GM23338 (cell line): Measurements from ENCODE around the gene ZNF80.

Experiments used
- CREB1 ChIP-seq: fragments of 250-450 bp; sonication (Bioruptor Pico); IDR thresholded peaks from 2 replicates; pipeline ENCODE4 v1.5.0; 2020; ENCODE audit warnings: low read depth, mild to moderate bottlenecking, moderate library complexity
- EZH2 ChIP-seq: fragments of 200-600 bp; sonication (generic); IDR thresholded peaks from one replicate; pipeline ENCODE4 v1.8.0; 2017; ENCODE audit warnings: antibody characterized with exemption, mild to moderate bottlenecking, low read depth; ENCODE audit not compliant: unreplicated experiment
- EZH2phosphoT487 ChIP-seq: fragments of 200-600 bp; sonication (generic); IDR thresholded peaks from one replicate; pipeline ENCODE4 v1.8.1; 2018; ENCODE audit warnings: antibody characterized with exemption; ENCODE audit not compliant: unreplicated experiment
- JUNB ChIP-seq: IDR thresholded peaks from one replicate; pipeline ENCODE4 v1.6.1; 2016; ENCODE audit warnings: antibody characterized with exemption; ENCODE audit not compliant: unreplicated experiment
- POLR2AphosphoS5 ChIP-seq: IDR thresholded peaks from 2 replicates; pipeline ENCODE4 v1.6.1; 2016; ENCODE audit warnings: antibody characterized with exemption, low read depth
- STAT1 ChIP-seq: IDR thresholded peaks from one replicate; pipeline ENCODE4 v1.6.1; 2016; ENCODE audit warnings: antibody characterized with exemption; ENCODE audit not compliant: unreplicated experiment
- ZNF114 ChIP-seq: fragments of 250-450 bp; sonication (Bioruptor Pico); IDR thresholded peaks from 2 replicates; pipeline ENCODE4 v1.5.0; 2020; ENCODE audit warnings: mild to moderate bottlenecking, moderate library complexity
- TF ChIP-seq, protein P1 (sequence below), 2 experiments: fragments of 200-600 bp in 1 of 2; sonication (generic) in 1 of 2; conservative IDR thresholded peaks; 2 replicates each; pipeline versions ENCODE4 v1.5.1 to v1.6.1; 2016 to 2017; ENCODE audit warnings: antibody characterized with exemption in 2 of 2, low read depth in 2 of 2, mild to moderate bottlenecking in 2 of 2, moderate library complexity in 1 of 2
- TF ChIP-seq, protein P2 (sequence below): IDR thresholded peaks from one replicate; pipeline ENCODE4 v1.6.1; 2018; ENCODE audit warnings: antibody characterized with exemption; ENCODE audit not compliant: unreplicated experiment

DNA sequence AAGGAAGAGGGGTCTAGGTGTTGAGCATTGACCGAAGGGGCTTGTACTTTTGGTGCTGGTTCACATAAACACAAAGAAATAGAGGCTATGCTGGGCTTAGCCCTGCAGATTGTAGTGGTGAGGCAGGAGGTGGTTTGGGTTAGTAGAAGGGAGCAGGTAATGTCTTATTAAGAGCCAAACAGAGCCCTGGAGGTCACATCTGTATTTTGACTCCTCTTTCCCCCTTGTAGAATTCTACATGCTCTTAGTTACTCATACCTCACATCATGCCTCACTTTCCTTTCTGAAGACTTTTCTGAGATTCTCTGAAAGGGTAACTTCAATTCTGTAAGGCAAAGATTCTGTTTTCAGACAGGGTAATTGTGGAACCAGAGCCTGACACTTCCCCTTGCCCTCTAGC is 16.1 kb upstream of the ZNF80 start:
- TF ChIP-seq, protein P1, sequence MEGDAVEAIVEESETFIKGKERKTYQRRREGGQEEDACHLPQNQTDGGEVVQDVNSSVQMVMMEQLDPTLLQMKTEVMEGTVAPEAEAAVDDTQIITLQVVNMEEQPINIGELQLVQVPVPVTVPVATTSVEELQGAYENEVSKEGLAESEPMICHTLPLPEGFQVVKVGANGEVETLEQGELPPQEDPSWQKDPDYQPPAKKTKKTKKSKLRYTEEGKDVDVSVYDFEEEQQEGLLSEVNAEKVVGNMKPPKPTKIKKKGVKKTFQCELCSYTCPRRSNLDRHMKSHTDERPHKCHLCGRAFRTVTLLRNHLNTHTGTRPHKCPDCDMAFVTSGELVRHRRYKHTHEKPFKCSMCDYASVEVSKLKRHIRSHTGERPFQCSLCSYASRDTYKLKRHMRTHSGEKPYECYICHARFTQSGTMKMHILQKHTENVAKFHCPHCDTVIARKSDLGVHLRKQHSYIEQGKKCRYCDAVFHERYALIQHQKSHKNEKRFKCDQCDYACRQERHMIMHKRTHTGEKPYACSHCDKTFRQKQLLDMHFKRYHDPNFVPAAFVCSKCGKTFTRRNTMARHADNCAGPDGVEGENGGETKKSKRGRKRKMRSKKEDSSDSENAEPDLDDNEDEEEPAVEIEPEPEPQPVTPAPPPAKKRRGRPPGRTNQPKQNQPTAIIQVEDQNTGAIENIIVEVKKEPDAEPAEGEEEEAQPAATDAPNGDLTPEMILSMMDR (conservative IDR thresholded peaks at IDR 0.05; ENCODE audit: low read depth in 2 of 2): no peak
- TF ChIP-seq JUNB (no peak), POLR2AphosphoS5 (no peak), EZH2phosphoT487 (no peak), EZH2 (no peak), CREB1 (CRISPR knock-in tag) (no peak), ZNF114 (CRISPR knock-in tag) (no peak), STAT1 (no peak)
- TF ChIP-seq, protein P2, sequence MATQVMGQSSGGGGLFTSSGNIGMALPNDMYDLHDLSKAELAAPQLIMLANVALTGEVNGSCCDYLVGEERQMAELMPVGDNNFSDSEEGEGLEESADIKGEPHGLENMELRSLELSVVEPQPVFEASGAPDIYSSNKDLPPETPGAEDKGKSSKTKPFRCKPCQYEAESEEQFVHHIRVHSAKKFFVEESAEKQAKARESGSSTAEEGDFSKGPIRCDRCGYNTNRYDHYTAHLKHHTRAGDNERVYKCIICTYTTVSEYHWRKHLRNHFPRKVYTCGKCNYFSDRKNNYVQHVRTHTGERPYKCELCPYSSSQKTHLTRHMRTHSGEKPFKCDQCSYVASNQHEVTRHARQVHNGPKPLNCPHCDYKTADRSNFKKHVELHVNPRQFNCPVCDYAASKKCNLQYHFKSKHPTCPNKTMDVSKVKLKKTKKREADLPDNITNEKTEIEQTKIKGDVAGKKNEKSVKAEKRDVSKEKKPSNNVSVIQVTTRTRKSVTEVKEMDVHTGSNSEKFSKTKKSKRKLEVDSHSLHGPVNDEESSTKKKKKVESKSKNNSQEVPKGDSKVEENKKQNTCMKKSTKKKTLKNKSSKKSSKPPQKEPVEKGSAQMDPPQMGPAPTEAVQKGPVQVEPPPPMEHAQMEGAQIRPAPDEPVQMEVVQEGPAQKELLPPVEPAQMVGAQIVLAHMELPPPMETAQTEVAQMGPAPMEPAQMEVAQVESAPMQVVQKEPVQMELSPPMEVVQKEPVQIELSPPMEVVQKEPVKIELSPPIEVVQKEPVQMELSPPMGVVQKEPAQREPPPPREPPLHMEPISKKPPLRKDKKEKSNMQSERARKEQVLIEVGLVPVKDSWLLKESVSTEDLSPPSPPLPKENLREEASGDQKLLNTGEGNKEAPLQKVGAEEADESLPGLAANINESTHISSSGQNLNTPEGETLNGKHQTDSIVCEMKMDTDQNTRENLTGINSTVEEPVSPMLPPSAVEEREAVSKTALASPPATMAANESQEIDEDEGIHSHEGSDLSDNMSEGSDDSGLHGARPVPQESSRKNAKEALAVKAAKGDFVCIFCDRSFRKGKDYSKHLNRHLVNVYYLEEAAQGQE: no peak
